ENCODE data around the gene SPTBN1.

SPTBN1 gene

GRCh38 chr2:54553775-54554174 is 97.6 kb downstream of the SPTBN1 start:
- no peak for DNase-seq (ENCODE audit: low read depth in 3 of 3)

GRCh38 chr2:54555318-54555837 is 99.3 kb downstream of the SPTBN1 start:
- DNase-seq (ENCODE audit: low read depth in 3 of 3) = no peak

DNA sequence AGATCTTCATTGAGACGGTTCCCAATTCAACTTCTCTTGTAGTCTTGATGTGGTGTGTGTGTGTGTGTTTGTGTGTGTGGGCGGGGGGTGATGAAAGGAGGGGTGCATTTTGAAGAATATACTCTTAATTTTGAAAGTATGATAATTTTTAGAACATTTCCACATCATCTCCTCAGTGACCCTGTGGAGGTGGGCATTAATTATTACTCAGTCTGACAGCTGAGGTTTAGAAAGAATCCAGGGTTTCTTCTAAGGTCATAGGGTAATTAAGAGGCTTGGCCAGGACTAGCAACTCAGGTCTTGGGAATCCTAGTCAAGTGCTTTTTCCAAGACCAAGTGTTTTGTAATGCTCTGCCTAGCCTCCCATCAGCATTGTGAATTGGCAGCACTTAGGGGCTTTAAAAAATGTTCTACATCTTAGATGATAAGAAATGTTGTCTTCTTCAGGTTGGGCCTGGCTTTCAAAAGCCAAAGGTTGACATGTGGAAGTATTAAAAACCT is 100.5 kb downstream of the SPTBN1 start:
- DNase-seq (ENCODE audit: low read depth in 3 of 3) = no peak

DNA sequence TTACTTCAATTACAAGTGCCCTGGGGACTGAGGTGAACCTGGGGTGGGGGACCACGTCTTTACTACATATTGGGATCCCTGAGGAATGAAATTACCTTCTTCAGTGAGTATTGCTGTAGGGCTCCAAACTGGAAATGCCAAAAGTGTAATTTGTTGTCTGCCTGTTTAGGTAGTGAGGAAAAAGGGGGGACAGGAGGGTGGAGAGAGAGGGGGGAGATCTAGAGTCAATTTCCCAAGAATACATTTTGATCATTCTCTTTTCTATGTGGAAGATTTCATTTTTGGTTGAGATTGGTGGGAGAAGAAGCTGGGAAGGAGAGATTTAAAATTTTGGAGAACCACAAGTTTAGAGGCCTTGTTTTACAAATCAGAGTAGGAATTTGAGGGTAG is 101.1 kb downstream of the SPTBN1 start:
- DNase-seq (ENCODE audit: low read depth in 3 of 3) = no peak

GRCh38 chr2:54557601-54558187 is 101.6 kb downstream of the SPTBN1 start:
- peak; percentile 43 to 70 (median 51) for DNase-seq (ENCODE audit: low read depth in 3 of 3)

DNA sequence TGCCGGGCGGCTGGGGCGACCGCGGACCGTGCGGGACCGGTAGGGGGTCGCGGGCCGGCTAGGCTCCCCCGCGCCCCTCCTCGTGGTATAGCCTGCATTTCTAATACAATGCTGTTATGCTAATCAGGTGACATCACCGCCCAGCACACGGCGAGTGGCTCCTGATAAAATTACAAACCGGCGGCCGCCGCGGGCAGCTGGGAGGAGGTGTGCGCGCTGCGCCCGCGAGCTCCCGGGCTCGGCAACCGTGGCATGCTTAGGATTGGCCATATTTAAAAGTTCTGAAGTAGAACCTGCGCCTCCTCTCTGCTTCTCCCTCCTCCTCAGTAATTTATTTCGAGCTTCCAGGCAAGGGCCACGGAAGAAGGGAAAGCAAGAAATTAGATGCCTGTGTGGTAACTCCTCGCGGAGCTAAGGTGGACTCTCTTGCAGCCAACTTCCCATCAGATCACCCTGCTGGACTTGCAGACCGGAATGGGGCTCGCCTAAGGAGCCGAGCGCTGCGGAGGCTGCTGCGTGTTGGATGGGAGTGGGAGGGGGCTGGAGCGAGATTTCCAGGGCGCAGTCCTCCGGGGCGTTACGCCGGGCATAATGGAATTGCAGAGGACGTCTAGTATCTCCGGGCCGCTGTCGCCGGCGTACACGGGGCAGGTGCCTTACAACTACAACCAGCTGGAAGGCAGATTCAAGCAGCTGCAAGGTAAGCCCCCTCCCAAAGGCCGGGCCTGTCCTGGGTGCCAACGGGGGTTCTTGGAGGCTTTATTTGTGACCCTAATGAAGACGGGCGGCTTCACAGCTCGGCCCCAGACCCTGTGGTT is 102.3 kb downstream of the SPTBN1 start:
- DNase-seq (ENCODE audit: low read depth in 3 of 3) = peak in 2 of 3 experiments; percentile 34 to 65

GRCh38 chr2:54559006-54559445 is 102.9 kb downstream of the SPTBN1 start:
- no peak for DNase-seq (ENCODE audit: low read depth in 3 of 3)

- no peak for DNase-seq (ENCODE audit: low read depth in 3 of 3)
Observed at GRCh38 chr2:54559593-54560145, 103.5 kb downstream of the SPTBN1 start.

DNA sequence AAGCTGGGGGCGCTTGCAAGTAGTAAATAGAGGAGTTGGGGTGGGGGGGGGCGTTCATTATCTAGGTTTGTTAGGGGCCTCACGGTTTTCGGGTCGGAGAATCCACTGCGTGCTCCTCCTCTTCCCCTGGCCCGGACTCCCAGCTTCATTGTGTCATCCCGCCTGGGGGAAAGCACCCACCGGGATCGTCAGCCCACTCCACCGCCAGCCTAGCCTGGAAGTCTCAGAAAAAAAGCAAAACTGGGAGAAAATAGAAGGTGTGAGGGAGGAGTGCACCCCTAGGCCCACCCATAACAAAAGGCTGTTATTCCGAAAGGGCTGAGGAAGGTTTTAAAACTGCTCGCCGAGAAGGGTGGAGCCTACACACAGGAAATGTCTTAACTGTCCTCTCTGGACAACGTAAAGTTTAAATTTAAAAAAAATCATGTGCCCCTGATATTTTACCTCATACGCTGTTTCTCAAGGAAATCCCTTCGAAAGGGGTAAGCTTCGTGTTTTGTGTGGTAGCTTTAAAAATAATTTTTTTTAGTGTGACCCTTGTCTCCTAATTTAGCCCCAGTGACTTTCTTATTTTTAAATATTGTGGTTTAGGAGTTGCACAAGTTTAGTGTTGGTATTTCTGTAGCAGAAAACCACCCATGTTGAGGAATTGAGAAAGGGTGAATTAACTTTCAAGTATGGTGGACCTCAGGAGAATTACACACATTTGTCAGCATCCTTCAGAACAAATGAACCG is 104.2 kb downstream of the SPTBN1 start:
- peak in 1 of 3 experiments; percentile 21 for DNase-seq (ENCODE audit: low read depth in 3 of 3)

- DNase-seq (ENCODE audit: low read depth in 3 of 3) = no peak
Observed at GRCh38 chr2:54561010-54561409, 104.9 kb downstream of the SPTBN1 start.

- DNase-seq (ENCODE audit: low read depth in 3 of 3) = no peak
Observed at GRCh38 chr2:54564439-54564838, 108.3 kb downstream of the SPTBN1 start.

DNA sequence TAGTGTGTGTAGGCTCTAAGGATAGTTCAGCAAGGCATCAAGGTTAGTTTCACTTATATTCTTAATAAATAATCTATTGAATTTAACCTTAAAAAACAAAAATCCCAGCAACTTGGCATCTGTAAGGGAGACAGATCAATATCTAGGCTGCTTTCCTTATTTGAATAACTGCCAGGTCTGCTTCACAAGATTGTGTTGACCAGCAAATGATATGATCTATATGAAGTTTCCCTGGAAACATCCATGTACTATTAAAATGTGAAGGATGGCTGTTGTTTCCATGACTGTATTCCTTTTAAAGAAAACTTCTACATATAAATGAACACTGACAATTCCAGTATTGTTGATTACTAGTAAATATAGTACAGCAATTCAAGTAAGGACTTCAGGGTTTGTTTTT is 109.4 kb downstream of the SPTBN1 start:
- no peak for DNase-seq (ENCODE audit: low read depth in 3 of 3)

DNA sequence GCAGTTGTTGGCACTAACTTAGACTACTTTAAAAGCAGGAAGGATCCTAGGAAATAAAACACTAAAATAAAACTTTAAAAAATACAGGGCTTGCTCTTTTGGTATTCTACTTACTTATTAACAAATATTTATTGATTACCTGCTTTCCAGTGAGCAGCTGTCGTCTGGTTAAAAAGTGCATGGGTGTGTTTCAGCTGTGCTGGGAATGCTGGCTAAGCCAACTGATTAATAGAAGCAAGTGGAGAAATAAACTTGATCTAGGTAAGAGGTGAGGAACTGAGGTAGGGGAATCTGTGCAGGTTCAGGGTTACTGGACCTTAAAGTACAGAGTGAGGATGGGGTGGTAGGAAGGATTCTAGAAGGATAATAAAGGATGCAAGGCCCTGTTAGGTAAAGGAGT is 110.8 kb downstream of the SPTBN1 start:
- no peak for DNase-seq (ENCODE audit: low read depth in 3 of 3)

DNA sequence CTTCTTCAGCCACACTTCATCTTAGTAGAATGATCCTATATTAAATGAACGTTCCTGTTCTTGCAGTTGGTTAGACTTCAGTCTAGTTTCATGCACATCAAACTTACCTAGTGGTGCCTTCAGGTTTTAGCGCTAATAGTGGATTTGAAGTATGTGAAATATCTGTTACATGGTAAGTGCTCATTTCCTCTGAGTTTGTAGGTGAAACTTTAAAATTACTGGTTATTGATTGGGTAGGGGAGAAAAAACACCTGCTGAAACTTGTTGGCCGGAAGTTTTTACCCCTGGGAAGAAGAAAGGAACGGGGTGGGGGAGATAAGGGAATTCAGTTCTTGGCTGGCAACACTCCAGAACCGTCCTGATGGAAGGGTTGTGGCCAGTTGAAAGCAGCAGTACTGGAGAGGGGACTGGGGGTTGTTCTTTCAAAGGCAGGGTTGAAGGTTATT is 112.8 kb downstream of the SPTBN1 start:
- DNase-seq (ENCODE audit: low read depth in 3 of 3) = no peak

GRCh38 chr2:54569745-54570301 is 113.7 kb downstream of the SPTBN1 start:
- no peak for DNase-seq (ENCODE audit: low read depth in 3 of 3)

GRCh38 chr2:54570321-54570855 is 114.3 kb downstream of the SPTBN1 start:
- DNase-seq (ENCODE audit: low read depth in 3 of 3) = no peak

DNA sequence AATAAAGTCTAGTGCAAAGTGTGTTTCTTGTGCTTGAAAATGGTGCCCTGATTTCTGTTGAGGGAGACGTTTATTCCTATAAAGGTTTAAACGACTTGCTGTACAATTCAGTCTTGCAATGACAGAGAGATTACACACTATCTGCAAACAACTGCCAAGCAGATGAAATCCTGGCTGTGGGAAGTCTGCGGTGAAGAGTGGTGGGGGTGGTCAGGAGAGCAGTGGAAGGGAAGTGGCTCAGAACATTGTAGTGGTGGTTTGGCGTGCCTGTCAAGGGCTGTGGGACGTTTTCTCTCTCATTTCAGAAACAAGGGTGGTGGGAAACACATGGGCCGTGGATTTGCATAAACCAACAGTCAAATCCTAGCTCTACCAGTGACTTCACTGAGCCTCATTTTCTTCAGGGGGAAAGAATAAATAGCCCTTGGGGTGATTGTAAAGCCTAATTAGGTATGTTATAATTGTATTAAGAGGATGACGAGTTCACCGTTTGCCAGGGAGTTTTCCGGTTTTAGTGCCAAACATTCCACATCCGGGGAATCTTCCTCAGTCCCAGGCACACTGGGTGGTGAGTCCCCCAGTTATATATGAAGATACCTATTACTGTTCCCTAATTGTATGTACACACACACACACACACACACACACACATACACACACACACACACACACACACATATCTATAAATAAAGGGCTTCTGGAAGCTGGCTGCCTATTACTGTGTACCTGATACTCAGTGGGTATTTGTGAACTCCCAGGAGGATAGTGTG is 115.0 kb downstream of the SPTBN1 start:
- peak in 2 of 3 experiments; percentile 51 to 78 for DNase-seq (ENCODE audit: low read depth in 3 of 3)

DNA sequence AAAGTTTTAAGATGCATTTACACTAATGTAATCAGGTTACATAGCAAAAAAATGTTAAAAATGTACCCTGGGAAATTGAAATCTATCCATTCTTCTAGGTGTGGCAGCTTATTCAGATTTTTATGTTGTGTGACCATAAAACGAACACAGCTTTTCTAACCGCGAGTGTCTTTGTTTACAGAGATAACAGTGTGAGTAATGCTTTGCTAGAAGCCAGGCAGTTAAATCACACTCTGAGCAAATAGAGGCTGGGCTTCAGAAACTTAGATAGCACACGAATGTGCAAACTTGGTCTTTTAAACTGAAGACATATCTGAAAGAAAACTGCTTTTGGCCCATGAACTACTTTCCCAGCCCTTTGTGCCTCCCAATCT is 116.1 kb downstream of the SPTBN1 start:
- DNase-seq (ENCODE audit: low read depth in 3 of 3) = no peak

DNA sequence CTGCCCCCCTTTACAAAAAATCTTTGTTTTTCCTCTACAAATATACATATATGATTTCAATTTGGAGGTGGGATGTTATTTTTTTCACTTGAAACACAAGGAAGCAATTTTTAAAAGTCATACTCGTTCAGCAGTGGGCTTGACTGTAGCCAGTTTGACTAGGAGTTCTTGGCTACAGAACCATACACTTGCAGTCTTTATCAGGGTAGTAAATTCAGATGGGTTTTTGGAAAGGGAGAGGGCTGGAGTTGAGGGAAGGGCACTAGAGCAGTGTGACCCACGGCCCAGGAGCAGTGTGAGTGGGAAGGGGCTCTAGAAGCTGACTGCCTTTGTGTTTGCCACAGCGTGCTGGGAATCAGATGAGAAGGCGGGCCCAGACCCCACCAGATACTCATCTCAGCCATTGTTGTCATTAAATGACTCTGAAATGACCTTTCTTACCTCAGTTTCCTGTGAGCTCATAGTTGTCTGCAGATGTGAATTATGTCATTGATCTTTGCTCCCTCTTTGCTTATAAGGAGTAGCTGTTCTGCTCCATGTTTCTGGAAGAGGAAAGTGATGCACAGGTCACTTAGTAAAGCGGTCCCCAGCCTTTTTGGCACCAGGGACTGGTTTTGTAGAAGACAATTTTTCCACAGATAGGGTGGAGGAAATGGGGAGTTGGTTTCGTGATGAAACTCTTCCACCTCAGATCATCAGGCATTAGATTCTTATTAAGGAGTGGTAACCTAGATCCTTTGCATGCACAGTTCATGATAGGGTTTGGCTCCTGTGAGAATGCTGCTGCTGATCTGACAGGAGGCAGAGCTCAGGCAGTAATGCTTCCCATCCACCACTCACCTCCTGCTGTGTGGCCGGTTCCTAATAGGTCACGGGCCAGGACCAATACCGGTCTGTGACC is 116.8 kb downstream of the SPTBN1 start:
- DNase-seq (ENCODE audit: low read depth in 3 of 3) = peak in 1 of 3 experiments; percentile 46

All from stimulated activated CD4-positive, alpha-beta T cell treated with anti-CD3 and anti-CD28 coated beads, TNF-alpha, amount 100 ng/mL, for 24 hours (primary cell).